GM20000 (cell line): ENCODE data around the gene ACTR5.
"Not testable (repeated sequence)": the region's sequence is repeated elsewhere in the genome, so short reads cannot be mapped to it uniquely, and the experiment has no call there.

Experiments
- DNase-seq: peaks from one replicate; pipeline ENCODE4 v3.0.0; 2012; ENCODE audit warnings: low spot score
- CTCF ChIP-seq: IDR thresholded peaks from 2 replicates; pipeline ENCODE4 v1.5.1; 2012; ENCODE audit warnings: mild to moderate bottlenecking, control low read depth; ENCODE audit errors: extremely low read depth, missing control alignments

The ACTR5 gene

GRCh38 chr20:38812709-38813573, 64.7 kb downstream of the ACTR5 start:
- no peak for DNase-seq
- TF ChIP-seq CTCF = no peak

GRCh38 chr20:38813574-38813962, 65.3 kb downstream of the ACTR5 start:
- not testable (repeated sequence) for DNase-seq

GRCh38 chr20:38815446-38815845, 67.2 kb downstream of the ACTR5 start:
- no peak for TF ChIP-seq CTCF
- no peak for DNase-seq

- TF ChIP-seq CTCF = no peak
Measured at GRCh38 chr20:38818113-38819065, 70.1 kb downstream of the ACTR5 start.

More at GRCh38 chr20:38818113-38819065, 70.1 kb downstream of the ACTR5 start:
- no peak for DNase-seq
